ENCODE data around the gene TBX15. TPM values are rescaled to one million over a fixed set of nuclear protein-coding genes. Genes with fewer than 3 reads are reported as not detected.

Gene TBX15
- total and polyA plus RNA-seq, 9 of the 15 experiments (the other 6 are each of a cell fraction or from before 2014, with no cell fraction given), result 0.03 to 3.4 (median 2.3) TPM

- TF ChIP-seq ZFP36 (IDR thresholded peaks at IDR 0.05; ENCODE audit: low read depth, low read length, partially characterized antibody), result peak; percentile 21
- no peak for TF ChIP-seq NR3C1 (CRISPR knock-in tag; IDR thresholded peaks at IDR 0.05)
- no peak for TF ChIP-seq ZNF436 (CRISPR knock-in tag; IDR thresholded peaks at IDR 0.05)
- 0 out of 2 replicates have a peak, but pooled peaks have one; percentile 10 for TF ChIP-seq MYC (IDR thresholded peaks at IDR 0.05; ENCODE audit: low read depth, low read length)
- no peak for TF ChIP-seq MYC (CRISPR knock-in tag; IDR thresholded peaks at IDR 0.05; ENCODE audit: borderline replicate concordance, low read depth)
- TF ChIP-seq ZNF174 (CRISPR knock-in tag; IDR thresholded peaks at IDR 0.05), result no peak
- 0 out of 2 replicates have a peak, but pooled peaks have one; percentile 50 for TF ChIP-seq ZNF584 (CRISPR knock-in tag; IDR thresholded peaks at IDR 0.05; ENCODE audit: low read depth)
- no peak for TF ChIP-seq ARID4B (CRISPR knock-in tag; IDR thresholded peaks at IDR 0.05)
- TF ChIP-seq POLR2G (IDR thresholded peaks at IDR 0.05; ENCODE audit: low read depth, low read length), result peak; percentile 36; the same call in 1 of the 2 replicates
- TF ChIP-seq NR2C2 (CRISPR knock-in tag; IDR thresholded peaks at IDR 0.05), result no peak
- TF ChIP-seq NR2C2 (tag; IDR thresholded peaks at IDR 0.05), result 0 out of 2 replicates have a peak, but pooled peaks have one; percentile 19
- peak; percentile 34; the same call in 1 of the 2 replicates for TF ChIP-seq BRD4 (IDR thresholded peaks at IDR 0.05)
- 0 out of 2 replicates have a peak, but pooled peaks have one; percentile 32 for TF ChIP-seq ZBTB17 (CRISPR knock-in tag; IDR thresholded peaks at IDR 0.05)
- TF ChIP-seq ETS2 (tag; IDR thresholded peaks at IDR 0.05; ENCODE audit: borderline replicate concordance, poor library complexity, severe bottlenecking), result no peak
- 0 out of 4 replicates have a peak, but pooled peaks of 1 of the 2 experiments have one; percentile 14 for TF ChIP-seq NRF1 (conservative IDR thresholded peaks at IDR 0.05 in 1 of 2, IDR thresholded peaks at IDR 0.05 in 1 of 2)
- TF ChIP-seq EP300 (IDR thresholded peaks at IDR 0.05; ENCODE audit: low read length), result no peak
- no peak for TF ChIP-seq CHAMP1 (IDR thresholded peaks at IDR 0.05)
- no peak for TF ChIP-seq CREBBP (IDR thresholded peaks at IDR 0.05; ENCODE audit: low read depth, low read length)
- TF ChIP-seq ZNF589 (CRISPR knock-in tag; IDR thresholded peaks at IDR 0.05; ENCODE audit: low read depth), result peak; percentile 59; the same call in 1 of the 2 replicates
- TF ChIP-seq RBBP5 (IDR thresholded peaks at IDR 0.05; ENCODE audit: borderline replicate concordance, insufficient read depth, low read length, poor library complexity, severe bottlenecking), result no peak
- no peak for TF ChIP-seq ZBTB1 (CRISPR knock-in tag; IDR thresholded peaks at IDR 0.05; ENCODE audit: borderline replicate concordance, low read depth)
- no peak for TF ChIP-seq NFIC (IDR thresholded peaks at IDR 0.05)
These were observed 516 bp downstream of the TBX15 start (continued) for GRCh38 chr1:118987468-118988185.
